ENCODE data around the gene MAP3K12. TPM values are rescaled to one million over a fixed set of nuclear protein-coding genes. Genes with fewer than 3 reads are reported as not detected.
A peak's percentile ranks its signal among the peaks of the same experiment; 100 is the strongest.
"Not testable (repeated sequence)": the region's sequence is repeated elsewhere in the genome, so short reads cannot be mapped to it uniquely, and the experiment has no call there.

MAP3K12 gene
- total RNA-seq, 1 donor from 2014 or later: 22.3 TPM

- peaks cover 28% of the 10 kb centered on the region for H3K36me3 ChIP-seq
- H3K4me1 ChIP-seq: peaks cover 31% of the 10 kb centered on the region
- peak within 1 kb of the TSS; percentile 91 for H3K4me3 ChIP-seq
- ATAC-seq: peak; percentile 99
- intact Hi-C loops (cut with DNase I): no loop called here
- peak; percentile 99 for DNase-seq
- H3K9me3 ChIP-seq: no peaks in the 10 kb centered on the region
- H3K27ac ChIP-seq: peak within 1 kb of the TSS; percentile 87
- H3K27me3 ChIP-seq: no peaks in the 10 kb centered on the region
- no peak for TF ChIP-seq CTCF (IDR thresholded peaks at IDR 0.05)
These were observed 58.0 kb downstream of the MAP3K12 start, which contains the start of gene PRR13 for GRCh38 chr12:53441040-53441833. PRR13 (plus strand) TSS chr12:53441734; CDS start chr12:53442715, 981 bp downstream.

- DNase-seq; H3K9me3 ChIP-seq; H3K27me3 ChIP-seq; H3K4me3 ChIP-seq; H3K27ac ChIP-seq; ATAC-seq; intact Hi-C loops (cut with DNase I): not testable (repeated sequence)
- Histone ChIP-seq H3K4me1 (peaks cover 21% of the 10 kb centered on the region), H3K36me3 (peaks cover 12% of the 10 kb centered on the region)
These were observed 59.7 kb downstream of the MAP3K12 start for GRCh38 chr12:53439582-53439981.

- intact Hi-C loops (cut with DNase I); DNase-seq; H3K27ac ChIP-seq; H3K4me1 ChIP-seq; ATAC-seq; H3K9me3 ChIP-seq; H3K4me3 ChIP-seq; H3K27me3 ChIP-seq; H3K36me3 ChIP-seq: not testable (repeated sequence)
These were observed 63.9 kb downstream of the MAP3K12 start for GRCh38 chr12:53435326-53435725.

GRCh38 chr12:53431187-53431586, 68.1 kb downstream of the MAP3K12 start:
- DNase-seq (no peak), ATAC-seq (no peak)
- H3K27me3 ChIP-seq: no peaks in the 10 kb centered on the region
- no peaks in the 10 kb centered on the region for H3K4me1 ChIP-seq
- TF ChIP-seq CTCF (IDR thresholded peaks at IDR 0.05): no peak
- no peak overlapping the region for H3K27ac ChIP-seq
- no peaks in the 10 kb centered on the region for H3K36me3 ChIP-seq
- no peak overlapping the region for H3K4me3 ChIP-seq
- intact Hi-C loops (cut with DNase I): no loop called here
- H3K9me3 ChIP-seq: no peaks in the 10 kb centered on the region

- DNase-seq (no peak), ATAC-seq (peak; percentile 6)
- intact Hi-C loops (cut with DNase I): no loop called here
- Histone ChIP-seq H3K4me1 (no peaks in the 10 kb centered on the region), H3K27ac (no peak overlapping the region), H3K9me3 (no peaks in the 10 kb centered on the region), H3K36me3 (no peaks in the 10 kb centered on the region), H3K4me3 (no peak overlapping the region), H3K27me3 (no peaks in the 10 kb centered on the region)
- TF ChIP-seq CTCF (IDR thresholded peaks at IDR 0.05): no peak
These were observed 69.1 kb downstream of the MAP3K12 start for GRCh38 chr12:53430116-53430515.

Other genes starting within 250 kb of the MAP3K12 start
- 0.35 TPM for gene ESPL1, start 231.2 kb downstream of the MAP3K12 start, total RNA-seq
- gene PFDN5, start 203.9 kb downstream of the MAP3K12 start, total RNA-seq: 424 TPM
- 41.9 TPM for gene MYG1, start 199.8 kb downstream of the MAP3K12 start, total RNA-seq
- gene AAAS, start 177.8 kb downstream of the MAP3K12 start, total RNA-seq: 43.2 TPM
- gene SP7, start 163.1 kb downstream of the MAP3K12 start, total RNA-seq: not detected
- 87.7 TPM for gene SP1, start 119.3 kb downstream of the MAP3K12 start, total RNA-seq
- gene AMHR2, start 75.6 kb downstream of the MAP3K12 start, total RNA-seq: 0.46 TPM
- gene PRR13, start 57.7 kb downstream of the MAP3K12 start, total RNA-seq: 172 TPM
- gene PCBP2, start 47.4 kb downstream of the MAP3K12 start, total RNA-seq: 727 TPM
- gene TARBP2, start 1.8 kb upstream of the MAP3K12 start, total RNA-seq: 33.1 TPM
- not detected for gene NPFF, start 8.0 kb upstream of the MAP3K12 start, total RNA-seq
- 54.0 TPM for gene ATF7, start 126.9 kb upstream of the MAP3K12 start, total RNA-seq
- 236 TPM for gene ATP5MC2, start 176.6 kb upstream of the MAP3K12 start, total RNA-seq
- gene CALCOCO1, start 228.0 kb upstream of the MAP3K12 start, total RNA-seq: 191 TPM

Data from upper lobe of right lung (tissue), 1 donor.